GM12801 (cell line): ENCODE data around the gene TFCP2L1.

Experiments
- TF ChIP-seq, protein P1 (sequence below): IDR thresholded peaks from one replicate; pipeline ENCODE4 v1.5.1; 2011; ENCODE audit warnings: control low read depth; ENCODE audit not compliant: insufficient read length; ENCODE audit errors: extremely low read depth

TFCP2L1 gene

DNA sequence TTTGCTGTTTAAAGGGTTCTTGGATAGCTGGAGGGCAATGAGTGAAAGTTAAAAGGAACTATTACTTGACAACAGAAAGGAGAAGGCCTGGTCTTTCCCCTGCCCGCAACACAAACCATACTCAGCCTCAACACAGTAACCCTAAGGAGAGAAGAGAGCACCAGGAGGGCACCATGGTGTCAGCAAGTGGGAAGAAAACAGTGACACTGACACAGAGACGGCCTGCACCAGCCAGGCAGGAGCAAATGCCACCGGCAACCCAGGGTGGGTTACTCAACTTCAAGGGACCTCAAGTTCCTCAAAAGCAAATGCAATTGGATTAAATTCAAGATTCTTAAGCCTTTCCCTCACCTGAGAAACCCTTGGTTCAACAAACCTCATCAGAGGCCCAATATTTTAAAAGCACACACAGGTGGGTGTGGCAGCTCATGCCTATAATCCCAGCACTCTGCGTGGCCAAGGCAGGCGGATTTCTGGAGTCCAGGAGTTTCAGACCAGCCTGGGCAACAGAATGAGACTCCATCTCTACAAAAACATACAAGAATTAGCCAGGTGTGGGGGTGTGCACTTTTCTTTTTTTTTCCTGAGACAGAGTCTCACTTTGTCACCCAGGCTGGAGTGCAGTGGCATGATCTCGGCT lies 52.3 kb downstream of the TFCP2L1 start:
- TF ChIP-seq, protein P1, sequence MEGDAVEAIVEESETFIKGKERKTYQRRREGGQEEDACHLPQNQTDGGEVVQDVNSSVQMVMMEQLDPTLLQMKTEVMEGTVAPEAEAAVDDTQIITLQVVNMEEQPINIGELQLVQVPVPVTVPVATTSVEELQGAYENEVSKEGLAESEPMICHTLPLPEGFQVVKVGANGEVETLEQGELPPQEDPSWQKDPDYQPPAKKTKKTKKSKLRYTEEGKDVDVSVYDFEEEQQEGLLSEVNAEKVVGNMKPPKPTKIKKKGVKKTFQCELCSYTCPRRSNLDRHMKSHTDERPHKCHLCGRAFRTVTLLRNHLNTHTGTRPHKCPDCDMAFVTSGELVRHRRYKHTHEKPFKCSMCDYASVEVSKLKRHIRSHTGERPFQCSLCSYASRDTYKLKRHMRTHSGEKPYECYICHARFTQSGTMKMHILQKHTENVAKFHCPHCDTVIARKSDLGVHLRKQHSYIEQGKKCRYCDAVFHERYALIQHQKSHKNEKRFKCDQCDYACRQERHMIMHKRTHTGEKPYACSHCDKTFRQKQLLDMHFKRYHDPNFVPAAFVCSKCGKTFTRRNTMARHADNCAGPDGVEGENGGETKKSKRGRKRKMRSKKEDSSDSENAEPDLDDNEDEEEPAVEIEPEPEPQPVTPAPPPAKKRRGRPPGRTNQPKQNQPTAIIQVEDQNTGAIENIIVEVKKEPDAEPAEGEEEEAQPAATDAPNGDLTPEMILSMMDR = no peak

DNA sequence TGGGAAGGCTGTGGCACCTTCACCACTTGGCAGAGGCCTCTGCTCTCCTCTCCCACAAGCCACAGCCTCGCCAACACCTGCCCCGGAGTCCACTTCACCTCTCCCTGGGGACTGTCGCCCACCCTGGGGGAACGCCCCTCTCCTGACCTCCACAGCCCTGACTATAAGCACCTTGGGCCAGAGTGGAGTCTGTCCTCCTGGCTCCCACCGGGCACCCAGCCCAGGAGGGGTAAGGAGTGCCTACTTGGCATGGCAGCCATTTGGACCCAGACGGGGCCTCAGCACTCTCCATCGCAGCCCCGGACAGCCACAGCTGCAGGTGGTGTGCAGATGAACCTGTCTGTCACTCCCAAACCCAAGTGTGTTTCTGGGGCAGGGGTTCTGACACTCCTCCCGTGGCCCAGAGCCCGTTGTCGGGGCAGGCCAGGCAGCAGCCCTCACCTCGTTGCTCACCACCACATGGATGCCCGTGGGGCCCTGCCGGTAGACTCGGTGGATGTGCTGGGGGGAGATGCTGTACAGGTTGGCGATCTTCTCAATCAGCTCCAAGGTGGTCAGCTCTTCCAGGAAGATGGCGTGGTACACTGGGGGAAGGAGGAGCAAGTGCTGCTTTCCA lies 53.5 kb downstream of the TFCP2L1 start:
- TF ChIP-seq, protein P1 = no peak

DNA sequence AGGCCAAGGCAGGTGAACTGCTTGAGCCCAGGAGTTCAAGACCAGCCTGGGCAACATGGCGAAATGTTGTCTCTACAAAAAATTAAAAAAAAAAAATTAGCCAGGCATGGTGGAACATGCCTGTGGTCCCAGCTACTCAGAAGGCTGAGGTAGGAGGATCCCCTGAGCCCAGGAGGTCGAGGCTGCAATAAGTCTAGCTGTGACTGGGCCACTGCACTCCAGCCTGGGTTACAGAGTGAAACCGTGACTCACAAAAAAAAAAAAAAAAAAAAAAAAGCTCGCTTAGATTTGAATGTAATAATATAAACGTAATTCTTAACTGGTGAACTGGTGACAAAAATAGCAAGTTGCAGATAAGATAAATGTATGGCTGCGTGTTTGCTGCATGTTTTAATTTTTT lies 56.5 kb downstream of the TFCP2L1 start:
- TF ChIP-seq, protein P1 = no peak

DNA sequence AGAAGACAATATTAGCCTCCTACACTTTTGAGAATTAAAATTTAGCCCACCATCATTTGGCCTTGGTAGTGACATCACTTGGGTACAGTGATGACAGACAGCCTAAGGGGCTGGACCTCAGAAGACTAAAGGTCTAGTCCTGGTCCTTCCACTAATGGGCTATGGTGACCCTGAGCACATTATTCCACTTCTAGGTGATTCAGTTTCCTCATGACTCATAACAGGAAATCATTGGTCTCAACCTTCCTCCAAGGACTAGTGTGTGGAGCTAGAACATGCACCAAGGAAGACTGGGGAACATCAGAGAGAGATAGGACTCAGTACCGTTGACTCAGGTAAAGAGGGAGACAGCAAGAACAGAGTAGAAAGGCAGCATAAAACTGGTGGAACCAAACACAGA lies 64.0 kb downstream of the TFCP2L1 start:
- TF ChIP-seq, protein P1 = no peak

DNA sequence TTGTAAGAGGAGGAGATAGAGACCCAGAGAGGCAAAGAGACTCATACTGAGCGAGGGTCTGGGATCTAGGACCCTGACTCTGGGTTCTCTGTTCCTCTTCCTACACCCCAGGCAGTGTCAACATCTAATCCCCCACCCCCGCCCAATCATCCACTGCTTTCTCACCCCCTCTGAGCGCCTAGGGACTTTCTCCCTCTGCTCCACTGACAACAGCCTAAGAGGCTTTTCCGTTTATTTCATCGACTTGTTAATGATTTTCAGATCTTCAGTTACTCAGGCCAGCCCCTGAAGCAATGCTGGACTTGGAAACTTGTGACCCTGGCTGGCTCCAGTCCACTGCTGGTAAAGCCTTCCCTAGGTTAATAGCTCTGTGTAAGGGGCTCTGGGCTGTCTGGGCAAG lies 65.1 kb downstream of the TFCP2L1 start:
- TF ChIP-seq, protein P1 = no peak

DNA sequence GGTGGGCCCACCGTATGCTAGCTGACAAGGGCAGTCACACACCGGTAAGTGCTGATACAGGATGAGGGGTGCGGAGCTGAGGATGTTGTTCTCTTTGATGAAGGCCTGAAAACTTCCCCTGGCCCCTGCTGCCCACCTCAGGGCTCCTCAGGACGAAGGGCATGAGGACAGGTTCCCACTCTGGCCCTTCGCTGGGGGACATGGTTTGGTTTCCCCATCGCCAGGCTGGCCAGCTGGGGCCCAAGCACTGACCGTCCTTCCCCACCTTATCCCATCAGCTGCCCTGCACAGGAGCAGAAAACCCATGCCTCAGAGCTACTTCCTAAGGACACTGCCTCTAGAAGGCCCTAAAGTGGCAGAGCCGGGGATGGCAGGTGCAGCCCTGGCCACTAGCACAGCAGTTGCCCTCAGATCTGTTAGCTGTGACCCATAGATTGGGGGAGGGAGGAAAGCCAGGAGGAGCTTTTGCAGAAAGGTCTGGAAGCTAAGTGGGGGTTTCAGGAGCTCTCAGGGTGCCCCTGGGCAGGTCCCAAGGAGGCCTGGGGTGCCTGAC lies 66.5 kb downstream of the TFCP2L1 start:
- TF ChIP-seq, protein P1 = no peak

DNA sequence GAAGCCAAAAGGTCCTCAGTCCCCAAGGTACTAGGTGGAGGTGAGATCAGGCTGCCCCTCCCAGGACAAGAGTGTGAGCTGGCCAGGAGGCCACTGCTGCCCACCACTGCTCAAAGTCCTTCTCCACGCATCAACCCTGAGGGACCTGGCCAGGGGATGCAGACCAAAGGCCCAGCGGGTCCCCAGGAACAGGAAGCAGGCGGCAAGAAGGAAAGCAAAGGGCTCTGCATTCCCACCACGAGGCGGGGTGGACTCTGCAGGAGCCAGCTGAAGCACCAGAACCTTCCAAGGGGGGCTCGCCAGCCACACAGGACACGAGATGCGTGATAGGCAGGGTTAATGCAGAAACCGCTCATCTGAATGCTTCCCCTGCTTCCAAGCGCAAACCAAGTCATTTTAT lies 67.4 kb downstream of the TFCP2L1 start:
- TF ChIP-seq, protein P1 = no peak
